Progenitor cell of endocrine pancreas (in vitro differentiated cells): ENCODE results near the gene SRSF2. TPM values are rescaled to one million over a fixed set of nuclear protein-coding genes. Genes with fewer than 3 reads are reported as not detected.

Experiments
- DNase-seq: peaks from one replicate; pipeline ENCODE4 v3.0.0; 2021; ENCODE audit warnings: low spot score; ENCODE audit not compliant: unreplicated experiment
- H3K27ac Mint-ChIP-seq: 2 replicates; pipeline ENCODE4 v1.8.0; 2021; ENCODE audit warnings: mild to moderate bottlenecking, moderate library complexity, mixed read lengths
- H3K27me3 Mint-ChIP-seq: 2 replicates; pipeline ENCODE4 v1.8.0; 2021; ENCODE audit warnings: mixed read lengths
- H3K36me3 Mint-ChIP-seq: 2 replicates; pipeline ENCODE4 v1.8.0; 2022; ENCODE audit warnings: mixed read lengths; ENCODE audit not compliant: insufficient read depth
- H3K4me1 Mint-ChIP-seq: 2 replicates; pipeline ENCODE4 v1.8.0; 2021; ENCODE audit warnings: low read depth, mixed read lengths
- H3K4me3 Mint-ChIP-seq: 2 replicates; pipeline ENCODE4 v1.8.0; 2021; ENCODE audit warnings: low read depth, mild to moderate bottlenecking, moderate library complexity, mixed read lengths
- H3K9me3 Mint-ChIP-seq: 2 replicates; pipeline ENCODE4 v1.8.0; 2021; ENCODE audit warnings: low read depth, mixed read lengths
- CTCF ChIP-seq: fragments of 200-600 bp; sonication (generic); IDR thresholded peaks from one replicate; pipeline ENCODE4 v1.5.0; 2021; ENCODE audit warnings: antibody characterized with exemption, mild to moderate bottlenecking; ENCODE audit not compliant: unreplicated experiment
- total RNA-seq: library from RNA; stranded (reverse); gene quantifications from 2 replicates; pipeline ENCODE4 v1.2.1, GENCODE V29; 2021

Gene SRSF2
- total RNA-seq, 1 donor from 2014 or later: 265 TPM

GRCh38 chr17:76716839-76717215, 20.3 kb downstream of the SRSF2 start:
- no peak for TF ChIP-seq CTCF
- Mint-ChIP-seq H3K27ac (no peak overlapping the region), H3K36me3 (peaks cover 25% of the 10 kb centered on the region), H3K4me3 (no peak overlapping the region), H3K27me3 (no peaks in the 10 kb centered on the region), H3K4me1 (no peaks in the 10 kb centered on the region), H3K9me3 (no peaks in the 10 kb centered on the region)
- DNase-seq: no peak

- DNase-seq: no peak
- Mint-ChIP-seq H3K4me3 (no peak overlapping the region), H3K36me3 (peaks cover 20% of the 10 kb centered on the region), H3K9me3 (no peaks in the 10 kb centered on the region), H3K27ac (no peak overlapping the region), H3K4me1 (peaks cover 3% of the 10 kb centered on the region), H3K27me3 (no peaks in the 10 kb centered on the region)
- TF ChIP-seq CTCF: no peak
These were observed 20.8 kb downstream of the SRSF2 start for GRCh38 chr17:76716146-76716838.

GRCh38 chr17:76715496-76715830, 21.7 kb downstream of the SRSF2 start:
- Mint-ChIP-seq H3K4me3 (no peak overlapping the region), H3K27me3 (no peaks in the 10 kb centered on the region), H3K27ac (no peak overlapping the region), H3K9me3 (no peaks in the 10 kb centered on the region), H3K4me1 (peaks cover 5% of the 10 kb centered on the region), H3K36me3 (peaks cover 14% of the 10 kb centered on the region)
- no peak for TF ChIP-seq CTCF
- no peak for DNase-seq

GRCh38 chr17:76714822-76715495, 22.2 kb downstream of the SRSF2 start:
- Mint-ChIP-seq H3K27me3 (no peaks in the 10 kb centered on the region), H3K4me1 (peaks cover 7% of the 10 kb centered on the region), H3K9me3 (no peaks in the 10 kb centered on the region), H3K36me3 (peaks cover 13% of the 10 kb centered on the region), H3K4me3 (no peak overlapping the region), H3K27ac (no peak overlapping the region)
- DNase-seq: peak; percentile 68
- peak; percentile 89 for TF ChIP-seq CTCF

- peaks cover 13% of the 10 kb centered on the region for H3K4me1 Mint-ChIP-seq
- peaks cover 12% of the 10 kb centered on the region for H3K36me3 Mint-ChIP-seq
- no peaks in the 10 kb centered on the region for H3K9me3 Mint-ChIP-seq
- no peaks in the 10 kb centered on the region for H3K27me3 Mint-ChIP-seq
- H3K4me3 Mint-ChIP-seq: no peak overlapping the region
- DNase-seq: no peak
- TF ChIP-seq CTCF: no peak
- no peak overlapping the region for H3K27ac Mint-ChIP-seq
These were observed 22.8 kb downstream of the SRSF2 start for GRCh38 chr17:76714336-76714735.
